Inflammatory macrophage treated with lipopolysaccharide for 1 hour (primary cell): ENCODE results near the gene PNLIP.

Experiments used
- DNase-seq, 2 donors: peaks; one replicate each; pipeline ENCODE4 v3.0.0-alpha.2; 2020 to 2022

Gene PNLIP

DNA sequence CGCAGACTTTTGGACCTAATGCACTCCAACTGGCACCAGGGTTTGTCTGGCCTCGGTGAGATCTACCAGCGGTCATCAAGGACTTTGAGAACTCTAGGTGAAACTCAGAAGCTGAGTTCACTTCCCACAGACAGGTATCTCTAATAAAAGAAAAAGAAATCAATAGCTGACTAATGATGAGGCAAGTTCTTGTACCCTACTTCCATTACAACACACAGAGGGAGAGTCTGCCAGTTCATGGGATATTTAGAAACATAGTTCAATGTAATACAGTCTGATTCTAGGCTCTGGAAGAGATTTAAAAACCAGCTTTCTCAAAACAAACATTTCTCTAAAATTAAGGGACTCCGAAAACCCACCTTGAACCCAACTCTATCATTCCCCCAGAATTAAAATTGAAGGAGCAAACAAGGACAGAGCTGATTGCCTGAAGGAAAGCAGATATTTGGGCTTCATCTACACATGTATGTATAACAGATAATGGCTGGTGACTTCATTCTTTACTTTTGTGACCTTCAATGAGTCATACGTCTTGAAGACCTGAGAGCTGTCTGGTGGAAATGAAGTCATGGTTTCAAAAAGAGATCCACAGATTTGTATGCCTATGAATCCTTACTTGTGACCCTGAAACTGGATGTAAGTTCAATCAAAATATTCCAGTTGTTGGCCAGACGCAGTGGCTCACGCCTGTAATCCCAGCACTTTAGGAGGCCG is 42.3 kb downstream of the PNLIP start:
- DNase-seq = no peak

DNA sequence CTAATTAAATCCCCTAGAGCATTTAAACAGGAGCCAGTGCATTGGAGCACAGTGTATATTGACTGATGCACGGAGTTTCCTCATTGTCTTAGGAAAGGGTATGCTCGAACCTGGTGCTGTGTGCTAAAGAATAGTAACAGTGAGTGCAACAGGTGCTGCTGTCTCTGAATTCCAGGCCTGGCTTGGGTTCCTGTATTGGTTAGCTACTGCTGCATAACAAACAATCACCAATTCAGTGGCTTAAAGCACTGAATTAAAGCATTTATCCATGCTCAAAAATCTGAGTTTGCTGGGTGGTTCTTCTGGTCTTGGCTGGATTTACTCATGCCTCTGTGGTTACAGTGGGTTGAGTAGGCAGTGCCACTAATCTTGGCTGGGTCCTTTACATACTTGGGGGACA is 43.3 kb downstream of the PNLIP start:
- no peak for DNase-seq

DNA sequence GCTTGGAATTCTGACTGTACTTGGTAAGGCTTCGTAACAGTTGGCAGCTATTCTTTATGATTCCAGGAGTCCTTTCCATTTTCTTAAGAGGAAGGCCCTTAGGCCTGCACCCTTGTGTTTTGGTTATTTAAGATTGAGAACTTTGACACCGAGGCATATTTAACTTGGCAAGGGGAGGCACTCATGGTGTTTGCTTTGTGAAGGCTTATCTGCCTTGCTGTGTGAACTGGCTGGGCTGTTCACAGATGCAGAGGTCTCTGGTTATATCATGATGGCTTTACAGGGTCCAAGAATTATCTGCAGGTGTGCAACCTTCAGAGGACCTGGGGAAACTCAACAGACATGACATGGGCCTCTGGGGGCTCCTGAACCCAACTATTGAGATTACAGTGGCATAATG is 44.2 kb downstream of the PNLIP start:
- no peak for DNase-seq

- DNase-seq = no peak
Measured at GRCh38 chr10:116590590-116591444, 45.1 kb downstream of the PNLIP start, which contains the start of gene PNLIPRP1. Gene PNLIPRP1, plus strand, starts transcription at chr10:116590959. Its CDS starts 171 bp downstream, at chr10:116591130.

DNA sequence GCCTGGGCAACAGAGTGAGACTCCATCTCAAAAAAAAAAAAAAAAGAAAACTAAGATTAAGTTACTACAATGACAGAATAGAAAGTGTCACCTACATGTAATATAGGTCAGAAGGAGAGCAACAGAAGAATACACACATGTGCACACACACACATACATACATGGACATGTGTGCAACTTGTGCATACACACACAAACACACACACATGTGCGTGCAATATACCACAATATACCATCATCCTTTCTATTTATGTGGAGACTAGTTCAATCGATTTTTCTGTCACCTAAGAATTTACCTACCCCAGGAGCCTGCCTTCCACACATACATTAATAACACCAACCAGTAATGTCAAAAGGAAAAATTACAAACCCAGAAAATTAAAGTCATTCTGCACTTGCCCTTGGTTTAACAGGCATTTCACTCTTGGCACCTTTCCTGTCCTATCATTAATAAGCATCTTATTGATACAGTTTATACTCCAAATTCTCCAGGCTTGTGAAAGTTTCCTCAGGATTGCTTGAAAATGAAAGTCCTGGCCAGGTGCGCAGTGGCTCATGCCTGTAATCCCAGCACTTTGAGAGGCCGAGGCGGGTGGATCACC is 47.5 kb downstream of the PNLIP start:
- no peak for DNase-seq

DNA sequence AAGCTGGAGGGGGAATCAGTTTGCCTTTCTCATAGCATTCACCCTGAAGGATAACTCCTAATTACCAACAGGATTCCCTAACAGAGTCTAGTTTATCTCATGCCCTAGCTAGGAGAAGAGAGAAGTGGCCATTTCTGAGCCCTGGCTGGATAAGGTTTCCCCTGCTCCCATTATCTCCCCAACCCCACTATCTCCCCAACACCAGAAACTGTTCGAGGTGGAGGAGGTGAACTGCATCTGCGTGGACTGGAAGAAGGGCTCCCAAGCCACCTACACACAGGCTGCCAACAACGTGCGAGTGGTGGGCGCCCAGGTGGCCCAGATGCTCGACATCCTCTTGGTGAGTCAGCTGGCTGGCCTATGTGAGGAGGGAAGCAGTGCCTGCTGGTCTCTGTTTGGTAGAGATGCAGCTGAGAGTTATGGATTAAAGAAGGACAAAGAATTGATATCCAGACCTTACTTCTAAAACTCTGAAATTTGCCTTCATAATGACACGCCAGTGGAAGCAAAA is 48.8 kb downstream of the PNLIP start:
- DNase-seq = no peak

DNA sequence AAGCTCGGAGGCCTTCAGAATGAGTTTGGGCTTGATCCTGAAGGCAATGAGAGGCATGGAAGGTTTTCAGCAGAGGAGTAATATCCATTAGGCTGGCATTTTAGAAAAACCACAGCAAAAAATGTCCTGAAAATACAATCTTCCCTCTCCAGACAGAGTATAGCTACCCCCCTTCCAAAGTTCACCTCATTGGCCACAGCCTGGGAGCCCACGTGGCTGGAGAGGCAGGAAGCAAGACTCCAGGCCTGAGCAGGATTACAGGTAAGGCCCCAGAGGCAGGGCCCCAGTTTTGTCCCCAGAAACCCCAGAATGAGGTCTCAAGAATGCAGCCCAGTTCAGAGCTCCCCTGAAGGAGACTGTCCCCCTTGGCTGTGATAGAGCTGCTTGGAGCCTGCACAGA is 50.3 kb downstream of the PNLIP start:
- DNase-seq = no peak

GRCh38 chr10:116597543-116597942 is 51.8 kb downstream of the PNLIP start:
- DNase-seq = no peak

GRCh38 chr10:116598329-116598728 is 52.6 kb downstream of the PNLIP start:
- DNase-seq = no peak

- no peak for DNase-seq
Measured at GRCh38 chr10:116599991-116600390, 54.3 kb downstream of the PNLIP start.

- DNase-seq = no peak
Measured at GRCh38 chr10:116602648-116603400, 57.1 kb downstream of the PNLIP start.

DNA sequence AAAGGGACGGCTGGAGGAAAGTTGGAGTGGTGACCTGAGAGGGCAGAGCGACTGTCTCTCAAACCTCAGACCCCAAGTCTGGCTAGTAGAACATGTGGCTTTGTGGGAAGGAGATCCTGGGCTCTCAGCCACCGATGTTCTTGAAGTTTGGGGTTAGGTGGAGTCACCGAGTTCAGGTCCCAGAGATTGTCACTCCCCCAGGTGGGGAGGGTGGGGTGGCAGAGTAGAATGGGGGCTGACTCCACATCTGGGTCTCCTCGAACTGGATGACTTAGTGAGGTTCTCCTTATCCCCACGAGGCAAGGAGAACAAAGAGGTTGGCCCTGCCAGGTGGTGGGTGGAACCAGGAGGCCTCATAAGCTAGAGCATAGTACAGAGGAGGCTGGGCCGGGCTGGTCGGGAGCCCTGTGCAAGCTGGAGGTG is 60.3 kb downstream of the PNLIP start:
- no peak for DNase-seq

DNA sequence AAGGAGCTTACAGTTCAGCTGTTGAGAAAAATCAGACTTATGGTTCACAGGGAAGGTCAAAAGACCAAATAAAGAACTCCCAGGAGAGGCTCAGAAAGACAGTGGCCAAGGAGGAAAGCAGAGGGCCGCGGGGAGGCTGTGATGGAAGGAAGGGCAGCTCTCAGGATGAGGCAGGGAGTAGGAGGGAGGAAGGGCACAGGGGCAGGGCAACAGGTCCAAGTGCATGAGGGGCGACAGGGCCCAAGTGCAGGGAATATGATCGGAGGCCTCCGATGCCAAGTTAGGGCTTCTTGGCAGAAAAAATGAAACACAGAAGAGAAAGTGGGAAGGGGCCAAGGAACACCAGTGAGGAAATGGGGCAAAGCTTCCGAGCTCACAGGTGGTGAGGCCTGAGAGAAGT is 61.6 kb downstream of the PNLIP start:
- DNase-seq = no peak

DNA sequence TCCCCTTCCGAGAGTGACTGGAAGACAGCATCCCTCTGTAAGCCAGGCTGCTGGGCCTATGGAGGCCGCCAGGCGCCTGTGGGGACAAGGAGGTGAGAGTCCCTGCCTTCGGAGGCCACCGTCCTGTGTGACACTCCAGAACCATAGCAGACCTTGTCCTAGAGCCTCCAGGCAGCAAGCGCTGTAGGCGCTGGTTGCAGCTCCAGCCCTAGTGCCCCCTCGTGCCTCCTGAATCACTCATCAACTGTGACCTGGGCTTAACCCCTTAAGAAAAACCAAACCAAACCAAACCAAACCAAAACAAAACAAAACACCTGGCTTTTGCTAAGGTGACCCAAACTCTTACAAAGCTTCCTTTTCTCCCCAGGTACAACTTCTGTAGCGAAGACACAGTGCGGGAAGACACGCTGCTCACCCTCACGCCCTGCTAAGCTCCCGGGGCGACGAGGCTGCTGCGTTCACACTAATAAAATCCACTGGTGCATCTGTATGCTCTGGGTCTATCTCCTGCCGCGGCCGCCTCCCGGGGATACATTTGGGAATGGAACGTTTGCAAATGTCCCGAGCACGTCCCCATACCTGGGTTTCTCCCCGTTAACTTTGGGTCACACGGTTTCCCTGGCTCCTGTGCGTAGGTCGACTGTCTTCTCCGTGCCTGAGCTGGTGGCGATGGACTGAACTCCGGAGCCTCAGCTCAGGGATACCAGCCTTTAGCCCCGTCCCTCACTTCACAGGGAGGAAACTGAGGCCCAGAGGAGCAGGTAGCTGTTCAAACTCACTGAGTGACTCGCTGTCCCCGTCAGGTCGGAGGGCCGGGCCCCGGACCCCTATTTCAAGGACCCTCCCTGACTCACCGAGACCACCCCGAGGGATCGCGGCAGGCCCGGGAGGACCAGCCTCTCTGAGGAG is 63.2 kb downstream of the PNLIP start:
- no peak for DNase-seq

DNA sequence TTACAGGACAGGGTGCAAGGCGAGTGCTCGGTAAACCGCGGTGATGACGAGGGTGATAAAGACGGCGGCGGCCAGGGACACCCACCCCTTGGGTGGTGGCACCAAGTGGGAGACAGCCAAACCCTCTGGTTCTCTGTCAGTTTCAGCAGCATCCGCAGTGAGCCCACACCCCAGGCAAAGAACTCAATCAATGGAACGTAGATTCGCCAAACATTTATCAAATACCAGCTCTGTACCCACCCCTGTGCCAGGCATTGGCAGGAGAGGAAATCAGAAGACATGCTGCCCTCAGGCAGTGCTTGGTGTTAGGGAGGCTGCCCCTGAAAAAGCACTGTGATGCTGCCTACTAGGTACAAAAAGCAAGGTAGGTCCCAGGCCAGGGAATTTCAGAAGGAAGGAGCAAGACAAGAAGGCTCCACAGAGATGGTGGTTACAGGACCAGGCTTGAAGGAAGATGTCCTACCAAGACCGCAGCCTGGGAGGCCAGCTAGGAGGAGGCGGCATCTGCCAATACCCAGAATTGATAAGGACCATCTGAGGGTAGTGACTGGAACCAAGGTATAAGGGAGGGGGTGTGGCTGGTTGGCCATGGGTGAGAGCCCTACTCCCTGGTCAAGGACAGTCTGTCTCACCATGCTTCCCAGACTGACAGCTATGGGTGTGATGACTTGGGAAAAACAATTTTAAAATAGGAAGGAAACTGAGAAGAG is 64.9 kb downstream of the PNLIP start:
- no peak for DNase-seq

DNA sequence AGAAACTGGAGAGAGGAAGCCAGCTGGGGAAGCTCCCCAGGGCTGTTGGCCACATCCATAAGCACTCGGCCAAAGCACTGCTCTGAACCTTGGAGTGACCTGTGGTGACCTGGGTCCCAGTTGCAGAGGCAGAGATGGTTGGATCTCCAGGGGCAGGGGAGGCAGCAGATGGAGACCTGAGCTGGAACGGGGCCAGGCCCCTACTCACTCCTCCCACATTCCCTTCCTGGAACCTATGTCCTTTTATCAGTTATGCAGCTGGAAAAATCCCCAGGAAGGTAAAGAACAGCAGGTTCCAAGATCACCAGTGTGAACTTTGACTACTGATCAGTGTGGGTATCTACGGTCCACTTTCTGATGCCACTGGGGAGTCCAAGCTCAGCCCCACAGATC is 65.4 kb downstream of the PNLIP start:
- no peak for DNase-seq

- no peak for DNase-seq
Measured at GRCh38 chr10:116612107-116612769, 66.5 kb downstream of the PNLIP start.

GRCh38 chr10:116613471-116613870 is 67.7 kb downstream of the PNLIP start:
- no peak for DNase-seq

DNA sequence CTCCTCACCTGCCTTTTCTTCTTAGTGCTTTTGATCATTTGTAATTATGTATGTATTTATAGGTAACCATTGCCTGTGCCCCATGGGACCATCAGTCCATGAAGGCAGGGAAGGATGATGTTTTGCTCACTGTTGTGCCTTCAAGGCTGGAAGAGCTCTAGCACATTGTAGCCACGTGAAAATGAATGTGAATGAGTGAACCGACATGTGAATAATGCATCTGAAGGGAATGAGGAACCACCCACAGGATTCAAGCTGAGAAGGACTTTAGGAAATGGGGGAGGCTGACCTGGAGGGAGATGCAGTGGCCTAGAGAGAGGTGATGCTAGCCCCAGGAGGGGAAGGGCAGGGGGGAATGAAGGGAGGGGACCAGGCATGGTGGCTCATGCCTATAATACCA is 69.1 kb downstream of the PNLIP start:
- DNase-seq = no peak

DNA sequence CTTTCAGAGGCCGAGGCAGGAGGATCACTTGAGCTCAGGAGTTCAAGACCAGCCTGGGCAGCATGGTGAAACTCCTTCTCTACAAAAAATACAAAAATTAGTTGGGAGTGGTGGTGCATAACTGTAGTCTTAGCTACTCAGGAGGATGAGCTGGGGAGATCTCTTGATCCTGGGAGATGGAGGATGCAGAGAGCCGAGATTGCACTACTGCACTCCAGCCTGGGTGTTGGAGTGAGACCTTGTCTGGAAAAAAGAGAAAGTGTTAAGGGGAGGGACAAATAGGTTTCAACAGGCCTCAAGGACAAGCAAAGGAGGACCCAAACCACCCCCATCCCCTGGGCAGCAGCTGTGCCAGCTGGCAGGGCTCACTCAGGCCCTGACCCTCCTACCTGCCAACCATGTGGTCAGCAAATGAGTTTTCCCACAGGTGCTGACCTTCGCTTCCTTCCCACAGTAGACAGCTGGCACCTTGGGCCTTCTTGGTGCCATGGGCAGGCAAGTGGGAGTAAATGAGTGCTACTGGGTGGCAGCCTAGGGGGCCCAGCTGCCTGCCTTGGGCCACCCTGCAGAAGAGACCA is 69.6 kb downstream of the PNLIP start:
- no peak for DNase-seq
